Erythroblast (primary cell): ENCODE data around the gene CD27.

Source experiments
- GATA1 ChIP-seq: IDR thresholded peaks from 2 replicates; pipeline ENCODE4 v1.6.1; 2011; ENCODE audit warnings: low read depth, mild to moderate bottlenecking, control low read depth, low read length, moderate library complexity
- POLR2A ChIP-seq: IDR thresholded peaks from 2 replicates; pipeline ENCODE4 v1.6.1; 2011; ENCODE audit warnings: mild to moderate bottlenecking, low read length

DNA sequence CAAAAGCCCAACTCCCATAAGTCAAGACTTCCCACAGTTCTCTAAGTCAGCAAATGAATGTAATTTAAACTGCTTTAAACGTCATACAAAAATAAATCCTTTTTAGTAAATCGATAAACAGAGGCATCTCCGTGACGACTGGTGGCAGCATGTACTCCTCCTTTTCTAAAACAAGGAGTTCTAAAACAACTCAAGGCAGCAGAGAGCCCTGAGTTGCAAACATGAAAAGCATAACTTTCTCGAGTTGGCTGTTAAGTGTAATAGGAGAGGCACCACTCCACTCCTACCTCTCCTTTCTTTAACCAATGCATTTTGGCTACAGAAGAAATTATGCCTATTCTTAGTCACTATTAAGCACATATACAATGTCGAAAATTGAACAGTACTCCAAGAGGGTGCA, 38.8 kb upstream of the CD27 start:
- no peak for TF ChIP-seq POLR2A
- TF ChIP-seq GATA1 = no peak
